SJSA1 (cell line): ENCODE measurements around the gene ELFN1. TPM values are rescaled to one million over a fixed set of nuclear protein-coding genes. Genes with fewer than 3 reads are reported as not detected.
"Not testable (repeated sequence)": the region's sequence is repeated elsewhere in the genome, so short reads cannot be mapped to it uniquely, and the experiment has no call there.

Source experiments
- DNase-seq, 2 experiments: peaks; one replicate each; pipeline ENCODE4 v3.0.0-alpha.2; 2015 to 2020; ENCODE audit warnings: low spot score in 2 of 2, low read depth in 1 of 2
- H3K27ac ChIP-seq: fragments of 250-450 bp; sonication (Bioruptor Pico); 2 replicates; pipeline ENCODE4 v1.5.1; 2020; ENCODE audit warnings: mild to moderate bottlenecking, moderate library complexity
- H3K27me3 ChIP-seq: fragments of 250-450 bp; sonication (Bioruptor Pico); replicated peaks from 2 replicates; pipeline ENCODE4 v1.5.1; 2020; ENCODE audit warnings: mild to moderate bottlenecking, moderate library complexity
- H3K36me3 ChIP-seq: fragments of 250-450 bp; sonication (Bioruptor Pico); 2 replicates; pipeline ENCODE4 v1.5.1; 2020; ENCODE audit warnings: mild to moderate bottlenecking
- H3K4me1 ChIP-seq: fragments of 250-450 bp; sonication (Bioruptor Pico); replicated peaks from 2 replicates; pipeline ENCODE4 v1.6.1; 2021; ENCODE audit warnings: mild to moderate bottlenecking
- H3K4me3 ChIP-seq: fragments of 250-450 bp; sonication (Bioruptor Pico); 2 replicates; pipeline ENCODE4 v1.5.1; 2020; ENCODE audit warnings: mild to moderate bottlenecking
- H3K9me3 ChIP-seq: fragments of 250-450 bp; sonication (Bioruptor Pico); replicated peaks from 2 replicates; pipeline ENCODE4 v1.5.1; 2020; ENCODE audit warnings: mild to moderate bottlenecking
- total RNA-seq: library from RNA; depleted of rRNA; stranded (reverse); fragments of >200 nt; shearing (Covaris generic); gene quantifications from 2 replicates; pipeline ENCODE4 v1.2.3, GENCODE V29; 2014

The ELFN1 gene
- total RNA-seq, 1 experiment from 2014 or later = not detected

DNA sequence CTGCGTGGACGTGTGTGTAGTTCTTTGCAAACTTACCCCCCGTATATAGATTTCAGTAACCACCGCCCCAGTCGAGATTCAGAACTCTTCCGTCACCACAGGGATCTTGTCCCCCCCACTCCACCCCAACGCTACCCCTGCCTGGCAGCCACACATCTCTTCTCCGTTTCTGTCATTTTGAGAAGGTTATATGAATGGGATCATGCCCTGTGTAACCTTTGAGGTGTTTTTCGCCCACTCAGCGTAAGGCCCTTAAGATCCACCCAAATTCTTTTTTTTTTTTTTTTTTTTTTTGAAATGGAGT lies 83.4 kb downstream of the ELFN1 start:
- DNase-seq = no peak
- H3K27me3 ChIP-seq = peaks cover 23% of the 10 kb centered on the region
- H3K9me3 ChIP-seq = no peaks in the 10 kb centered on the region
- H3K4me3 ChIP-seq = no peak overlapping the region
- H3K4me1 ChIP-seq = no peaks in the 10 kb centered on the region
- no peak overlapping the region for H3K27ac ChIP-seq
- H3K36me3 ChIP-seq = no peaks in the 10 kb centered on the region

DNA sequence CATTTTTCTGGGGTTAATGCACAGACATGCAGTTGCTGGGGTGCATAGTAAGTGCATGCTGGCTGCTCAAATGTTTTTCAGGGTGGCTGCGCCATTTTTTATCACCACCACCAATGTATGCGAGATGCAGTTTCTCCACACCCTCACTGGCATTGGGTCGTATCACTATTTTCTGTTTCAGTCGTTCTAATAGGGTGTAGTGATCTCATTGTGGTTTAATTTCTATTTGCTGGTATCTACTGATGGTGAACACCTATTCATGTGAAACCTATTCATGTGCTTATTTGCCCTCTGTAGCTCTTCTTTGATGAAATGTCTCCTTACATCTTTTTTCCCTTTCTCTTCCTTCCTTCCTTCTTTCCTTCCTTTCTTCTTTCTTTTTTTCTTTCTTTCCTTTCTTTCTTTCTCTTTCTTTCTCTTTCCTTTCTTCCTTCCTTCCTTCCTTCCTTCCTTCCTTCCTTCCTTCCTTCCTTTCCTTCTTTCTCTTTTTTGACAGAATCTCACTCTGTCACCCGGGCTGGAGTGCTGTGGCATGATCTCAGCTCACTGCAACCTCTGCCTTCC lies 84.3 kb downstream of the ELFN1 start:
- Histone ChIP-seq H3K27me3 (peaks cover 18% of the 10 kb centered on the region), H3K4me3 (no peak overlapping the region), H3K36me3 (no peaks in the 10 kb centered on the region), H3K9me3 (no peaks in the 10 kb centered on the region), H3K27ac (no peak overlapping the region), H3K4me1 (no peaks in the 10 kb centered on the region)
- no peak for DNase-seq

DNA sequence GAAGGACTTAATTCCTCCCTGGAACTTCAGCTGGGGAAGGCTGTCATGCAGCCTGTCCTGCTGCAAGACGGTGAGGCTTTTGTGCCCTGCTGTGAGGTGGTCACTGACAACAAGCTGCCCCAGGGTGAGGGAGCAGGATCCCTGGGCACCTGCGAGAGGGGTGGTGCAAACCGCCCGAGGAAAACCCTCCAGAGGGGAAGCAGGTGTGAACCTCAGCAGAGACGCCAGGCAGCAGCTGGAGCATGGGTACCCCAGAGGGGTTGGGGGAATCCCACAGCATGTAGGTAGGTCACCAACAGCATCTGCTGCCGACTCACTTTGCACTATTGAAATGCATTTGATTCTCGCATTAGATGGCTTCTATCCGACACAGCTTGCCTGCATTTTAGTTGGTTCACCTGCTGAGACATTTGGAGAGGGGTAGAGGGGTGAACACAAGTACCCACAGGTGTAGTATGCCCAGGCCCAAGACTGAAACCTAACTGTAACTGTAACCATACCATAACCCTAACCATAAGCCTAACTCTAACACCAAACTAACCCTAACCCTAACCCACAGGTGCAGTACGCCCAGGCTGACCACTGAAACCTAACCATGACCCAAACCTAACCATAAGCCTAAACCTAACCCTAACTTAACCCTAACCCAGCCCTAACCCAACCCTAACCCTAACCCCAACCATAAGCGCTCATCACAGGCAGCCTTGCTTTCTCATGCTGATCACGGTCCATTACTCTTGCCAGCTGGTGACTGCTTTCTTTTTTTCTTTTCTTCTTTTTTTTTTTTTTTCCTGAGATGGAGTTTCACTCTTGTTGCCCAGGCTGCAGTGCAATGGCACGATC lies 85.9 kb downstream of the ELFN1 start:
- Histone ChIP-seq H3K36me3 (no peaks in the 10 kb centered on the region), H3K27ac (no peak overlapping the region), H3K9me3 (0 out of 2 replicates have a peak, but pooled peaks cover 1% of the 10 kb centered on the region), H3K4me3 (no peak overlapping the region), H3K27me3 (peaks cover 8% of the 10 kb centered on the region), H3K4me1 (no peaks in the 10 kb centered on the region)
- no peak for DNase-seq

DNA sequence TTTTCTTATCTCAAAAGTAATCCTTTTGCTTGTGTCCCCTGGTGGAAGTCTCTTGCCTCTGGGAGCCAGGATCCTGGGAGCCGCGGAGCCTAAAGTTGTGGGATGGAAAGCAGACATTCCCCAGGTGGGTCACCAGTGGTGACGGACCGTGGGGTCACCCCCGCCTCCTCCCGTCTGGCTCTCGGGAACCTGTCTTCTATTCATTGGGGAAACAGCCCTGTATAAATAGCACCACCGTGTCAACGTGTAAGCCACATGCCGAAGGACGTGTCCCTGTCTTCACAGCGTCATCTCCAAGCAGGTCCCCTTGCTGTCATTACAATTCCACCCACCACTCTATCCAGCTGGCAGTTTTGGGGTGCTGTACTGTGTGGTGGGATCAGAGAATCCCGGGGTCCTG lies 87.5 kb downstream of the ELFN1 start:
- no peaks in the 10 kb centered on the region for H3K36me3 ChIP-seq
- no peaks in the 10 kb centered on the region for H3K4me1 ChIP-seq
- no peak for DNase-seq
- no peak overlapping the region for H3K27ac ChIP-seq
- no peak overlapping the region for H3K4me3 ChIP-seq
- peaks cover 2% of the 10 kb centered on the region; the same call in 1 of the 2 replicates for H3K9me3 ChIP-seq
- H3K27me3 ChIP-seq = peaks cover 8% of the 10 kb centered on the region

DNA sequence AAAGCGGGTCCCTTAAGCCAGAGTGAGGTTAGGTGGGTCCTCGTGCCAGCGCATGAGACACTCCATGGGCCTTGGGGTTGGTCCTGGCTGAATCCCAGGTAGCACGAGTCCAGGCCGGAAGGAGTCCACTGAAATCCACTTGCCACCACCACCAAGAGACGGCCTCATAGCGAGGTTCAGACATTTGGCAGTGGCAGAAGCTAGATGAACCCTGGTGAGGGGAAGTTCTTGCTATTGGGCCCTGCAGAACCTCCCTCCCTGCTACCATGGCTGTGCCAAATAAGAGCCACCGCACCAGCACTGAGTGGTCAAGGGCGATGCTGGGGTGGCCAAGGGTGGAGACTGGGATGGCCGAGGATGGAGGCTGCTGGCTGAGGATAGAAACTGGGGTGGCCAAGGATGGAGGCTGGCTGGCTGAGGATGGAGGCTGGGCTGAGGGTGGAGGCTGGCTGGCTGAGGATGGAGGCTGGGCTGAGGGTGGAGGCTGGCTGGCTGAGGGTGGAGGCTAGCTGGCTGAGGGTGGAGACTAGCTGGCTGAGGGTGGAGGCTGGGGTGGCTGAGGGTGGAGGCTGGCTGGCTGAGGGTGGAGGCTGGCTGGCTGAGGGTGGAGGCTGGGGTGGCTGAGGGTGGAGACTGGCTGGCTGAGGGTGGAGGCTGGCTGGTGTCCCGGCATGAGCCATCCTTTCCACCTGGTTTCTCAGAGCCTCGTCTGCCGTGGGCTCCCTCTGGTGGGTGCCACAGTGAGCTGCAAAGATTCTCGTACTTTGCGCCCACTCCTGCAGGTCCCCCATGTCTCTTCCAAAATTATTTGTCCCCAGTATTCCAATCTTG lies 88.2 kb downstream of the ELFN1 start:
- H3K9me3 ChIP-seq = peaks cover 4% of the 10 kb centered on the region
- H3K27me3 ChIP-seq = peaks cover 8% of the 10 kb centered on the region
- H3K4me3 ChIP-seq = no peak overlapping the region
- no peaks in the 10 kb centered on the region for H3K36me3 ChIP-seq
- DNase-seq = no peak
- H3K4me1 ChIP-seq = no peaks in the 10 kb centered on the region
- H3K27ac ChIP-seq = no peak overlapping the region

DNA sequence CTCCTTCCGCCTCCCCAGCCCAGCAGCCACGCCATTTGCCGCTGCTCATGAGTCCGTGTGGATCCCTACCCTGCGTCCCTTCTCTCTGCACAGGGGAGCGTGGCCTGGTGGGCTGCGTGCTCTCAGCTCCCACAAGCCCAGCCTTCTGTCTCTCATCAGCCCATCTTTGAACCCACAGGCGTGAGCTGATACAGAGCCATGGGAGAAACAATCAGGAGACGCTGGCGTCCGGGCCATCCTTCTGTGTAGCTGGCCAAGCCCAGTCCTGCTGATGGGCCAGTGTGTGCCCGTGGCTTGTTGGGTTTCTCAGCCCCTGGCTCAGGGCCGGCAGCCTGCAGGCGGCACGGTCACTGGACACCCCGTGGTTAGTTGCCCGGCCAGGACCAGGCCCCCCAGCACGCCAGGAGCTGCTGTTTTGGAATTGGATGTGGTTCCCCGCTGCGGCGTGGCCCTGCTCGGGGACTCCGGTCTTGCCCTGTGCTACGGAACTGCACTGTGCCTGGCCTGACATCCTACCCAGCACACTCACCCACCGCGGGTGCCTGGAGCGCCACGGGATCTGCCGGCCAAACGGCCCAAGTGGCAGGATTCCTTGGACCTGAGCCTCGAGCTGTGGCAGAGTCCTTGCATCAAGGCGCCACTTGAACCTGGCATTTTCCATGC lies 88.9 kb downstream of the ELFN1 start:
- Histone ChIP-seq H3K27ac (no peak overlapping the region), H3K9me3 (peaks cover 6% of the 10 kb centered on the region), H3K4me3 (no peak overlapping the region), H3K36me3 (no peaks in the 10 kb centered on the region), H3K4me1 (no peaks in the 10 kb centered on the region), H3K27me3 (peaks cover 6% of the 10 kb centered on the region)
- no peak for DNase-seq

DNA sequence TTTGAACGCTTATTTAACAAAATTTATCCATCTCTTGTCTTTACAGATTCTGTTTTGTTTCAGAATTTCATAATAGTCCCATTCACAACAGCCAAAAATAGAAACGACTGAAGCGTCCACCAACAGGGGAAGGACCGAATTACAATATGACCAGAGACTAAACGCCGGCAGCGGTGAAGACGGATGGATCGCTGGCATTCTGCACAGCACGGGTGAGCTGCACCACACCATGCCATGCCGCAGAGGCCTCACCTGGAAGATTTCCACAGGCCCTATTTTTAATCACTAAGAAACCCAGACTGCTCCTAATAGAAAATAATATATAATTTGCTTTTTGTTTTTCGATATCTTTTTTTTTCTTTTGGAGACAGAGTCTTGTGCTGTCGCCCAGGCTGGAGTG lies 91.0 kb downstream of the ELFN1 start:
- Histone ChIP-seq H3K36me3 (no peaks in the 10 kb centered on the region), H3K4me1 (no peaks in the 10 kb centered on the region), H3K27ac (no peak overlapping the region), H3K27me3 (no peaks in the 10 kb centered on the region; the same call in 1 of the 2 replicates), H3K9me3 (peaks cover 6% of the 10 kb centered on the region), H3K4me3 (no peak overlapping the region)
- no peak for DNase-seq

DNA sequence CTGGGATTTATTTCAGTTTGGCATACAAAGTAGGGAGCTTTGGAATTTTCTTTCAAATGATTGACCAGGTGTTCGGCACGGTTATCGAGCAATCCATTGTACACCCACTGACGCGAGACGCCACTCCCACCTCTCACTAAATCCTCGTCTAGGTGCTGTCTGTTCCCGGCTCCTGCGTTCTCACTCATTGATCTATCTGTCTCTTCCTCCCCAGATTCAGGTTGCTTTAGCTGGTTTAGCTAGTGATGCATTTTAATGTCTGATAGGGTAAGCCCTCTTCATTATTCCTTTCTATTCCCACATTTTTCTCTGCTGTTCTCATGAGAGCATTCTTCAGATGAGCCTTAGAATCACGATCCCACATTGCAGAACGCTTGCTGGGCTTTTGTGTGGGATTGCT lies 91.7 kb downstream of the ELFN1 start:
- Histone ChIP-seq H3K27me3 (no peaks in the 10 kb centered on the region; the same call in 1 of the 2 replicates), H3K36me3 (no peaks in the 10 kb centered on the region), H3K27ac (no peak overlapping the region), H3K4me1 (no peaks in the 10 kb centered on the region), H3K4me3 (no peak overlapping the region), H3K9me3 (peaks cover 6% of the 10 kb centered on the region)
- DNase-seq = no peak

DNA sequence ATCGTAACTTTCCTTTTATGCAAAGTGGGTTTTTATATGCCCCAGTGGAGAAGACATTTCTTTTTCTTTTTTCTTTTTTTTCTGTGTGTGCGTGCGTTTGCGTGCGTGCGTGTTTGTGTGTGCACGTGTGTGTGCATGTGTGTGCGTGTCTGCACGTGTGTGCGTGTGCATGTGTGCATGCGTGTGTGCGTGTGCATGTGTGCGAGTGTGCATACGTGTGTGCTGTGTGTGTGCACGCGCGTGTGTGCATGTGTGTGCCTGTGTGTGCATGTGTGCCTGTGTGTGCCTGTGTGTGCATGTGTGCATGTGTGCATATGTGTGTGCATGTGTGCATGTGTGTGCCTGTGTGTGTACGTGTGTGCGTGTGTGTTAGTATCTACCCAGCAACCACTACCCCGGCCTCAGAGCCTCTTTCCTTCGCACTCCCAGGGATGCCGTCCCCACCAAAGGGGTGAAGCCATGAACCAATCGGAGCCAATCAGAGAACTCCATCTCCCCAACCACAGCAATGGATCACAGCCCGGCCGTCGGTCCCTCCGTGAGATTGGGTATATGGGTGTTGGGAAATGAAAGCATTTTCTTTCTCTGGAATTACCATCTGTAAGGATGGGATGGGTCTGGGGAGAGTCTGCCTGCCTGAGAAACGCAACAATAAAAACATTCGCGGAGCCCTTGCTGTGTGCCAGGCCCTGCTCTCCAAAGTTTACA lies 92.3 kb downstream of the ELFN1 start:
- Histone ChIP-seq H3K9me3 (peaks cover 6% of the 10 kb centered on the region), H3K36me3 (no peaks in the 10 kb centered on the region), H3K4me3 (no peak overlapping the region), H3K4me1 (no peaks in the 10 kb centered on the region), H3K27ac (no peak overlapping the region), H3K27me3 (no peaks in the 10 kb centered on the region; the same call in 1 of the 2 replicates)
- no peak for DNase-seq

DNA sequence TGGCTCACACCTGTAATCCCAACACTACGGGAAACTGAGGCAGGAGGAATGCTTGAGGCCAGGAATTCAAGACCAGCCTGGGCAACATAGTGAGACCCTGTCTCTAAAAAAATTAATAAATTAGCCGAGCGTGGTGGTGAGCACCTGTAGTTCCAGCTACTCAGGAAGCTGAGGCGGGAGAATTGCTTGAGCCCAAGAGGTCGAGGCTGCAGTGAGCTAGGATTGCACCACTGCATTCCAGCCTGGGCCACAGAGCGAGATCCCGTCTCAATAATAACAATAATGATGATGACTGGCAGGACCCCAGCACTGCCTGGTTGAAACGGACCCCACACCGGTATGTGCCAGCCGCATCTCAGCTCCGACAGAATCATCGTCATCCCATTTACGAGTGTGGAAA lies 93.0 kb downstream of the ELFN1 start:
- Histone ChIP-seq H3K36me3 (no peaks in the 10 kb centered on the region), H3K27me3 (no peaks in the 10 kb centered on the region), H3K27ac (no peak overlapping the region), H3K4me1 (no peaks in the 10 kb centered on the region), H3K4me3 (no peak overlapping the region), H3K9me3 (peaks cover 6% of the 10 kb centered on the region)
- no peak for DNase-seq

DNA sequence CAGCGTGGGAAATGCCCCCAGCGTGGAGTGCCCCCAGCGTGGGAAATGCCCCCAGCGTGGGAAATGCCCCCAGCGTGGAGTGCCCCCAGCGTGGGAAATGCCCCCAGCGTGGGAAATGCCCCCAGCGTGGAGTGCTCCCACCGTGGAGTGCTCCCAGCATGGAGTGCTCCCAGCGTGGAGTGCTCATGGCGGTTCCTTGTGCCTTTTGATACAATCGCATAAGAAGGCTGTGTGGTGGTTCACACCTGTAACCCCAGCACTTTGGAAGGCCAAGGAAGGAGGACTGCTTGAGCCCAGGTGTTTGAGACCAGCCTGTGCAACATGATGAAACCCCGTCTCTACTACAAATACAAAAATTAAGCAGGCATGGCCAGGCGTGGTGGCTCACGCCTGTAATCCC lies 93.8 kb downstream of the ELFN1 start:
- not testable (repeated sequence) for DNase-seq, H3K4me3 ChIP-seq, H3K36me3 ChIP-seq, H3K9me3 ChIP-seq, H3K27ac ChIP-seq, H3K27me3 ChIP-seq, H3K4me1 ChIP-seq

DNA sequence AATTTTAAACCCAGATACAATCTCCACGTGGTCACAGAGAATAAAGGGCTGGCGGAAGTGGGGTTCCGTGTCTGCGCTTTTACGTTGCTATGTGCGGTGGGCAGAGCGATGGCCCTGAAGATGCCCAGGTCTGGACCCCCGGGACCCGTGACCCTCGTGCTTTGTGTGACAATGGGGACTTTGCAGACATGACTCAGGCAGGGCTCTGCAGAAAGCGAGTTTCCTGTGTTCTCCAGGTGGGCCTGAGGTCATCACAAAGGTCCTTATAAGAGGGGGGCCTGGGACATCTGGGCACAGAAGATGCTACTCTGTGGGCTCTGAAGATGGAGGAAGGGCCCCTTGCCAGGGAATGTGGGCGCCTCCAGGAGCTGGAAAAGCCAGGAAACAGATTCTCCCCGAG lies 95.3 kb downstream of the ELFN1 start:
- no peaks in the 10 kb centered on the region for H3K27me3 ChIP-seq
- H3K4me1 ChIP-seq = no peaks in the 10 kb centered on the region
- no peak for DNase-seq
- H3K4me3 ChIP-seq = no peak overlapping the region
- no peak overlapping the region for H3K27ac ChIP-seq
- H3K9me3 ChIP-seq = peaks cover 6% of the 10 kb centered on the region
- no peaks in the 10 kb centered on the region for H3K36me3 ChIP-seq

DNA sequence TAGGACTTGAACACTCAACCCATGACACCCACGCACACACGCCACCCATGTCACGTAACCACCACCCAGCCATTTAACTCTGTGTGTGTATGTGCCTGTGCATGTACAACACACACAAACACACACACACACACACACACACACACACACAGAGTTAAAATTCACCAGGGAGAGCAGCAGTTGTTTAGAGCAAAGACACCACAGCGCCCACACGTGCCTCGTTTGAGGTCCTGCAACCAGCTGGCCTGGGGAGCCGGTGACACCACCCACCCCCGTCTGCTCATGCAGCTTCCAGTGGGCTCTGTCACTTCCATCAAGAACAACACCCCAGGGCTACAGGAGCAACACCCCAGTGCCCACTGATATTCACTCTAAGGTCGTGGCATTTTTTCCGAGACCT lies 97.4 kb downstream of the ELFN1 start:
- Histone ChIP-seq H3K9me3 (peaks cover 4% of the 10 kb centered on the region), H3K36me3 (no peaks in the 10 kb centered on the region), H3K27ac (no peak overlapping the region), H3K4me3 (no peak overlapping the region), H3K4me1 (no peaks in the 10 kb centered on the region), H3K27me3 (no peaks in the 10 kb centered on the region)
- DNase-seq = no peak
